Measurements from ENCODE around the gene ACTR3.

ACTR3 gene

DNA sequence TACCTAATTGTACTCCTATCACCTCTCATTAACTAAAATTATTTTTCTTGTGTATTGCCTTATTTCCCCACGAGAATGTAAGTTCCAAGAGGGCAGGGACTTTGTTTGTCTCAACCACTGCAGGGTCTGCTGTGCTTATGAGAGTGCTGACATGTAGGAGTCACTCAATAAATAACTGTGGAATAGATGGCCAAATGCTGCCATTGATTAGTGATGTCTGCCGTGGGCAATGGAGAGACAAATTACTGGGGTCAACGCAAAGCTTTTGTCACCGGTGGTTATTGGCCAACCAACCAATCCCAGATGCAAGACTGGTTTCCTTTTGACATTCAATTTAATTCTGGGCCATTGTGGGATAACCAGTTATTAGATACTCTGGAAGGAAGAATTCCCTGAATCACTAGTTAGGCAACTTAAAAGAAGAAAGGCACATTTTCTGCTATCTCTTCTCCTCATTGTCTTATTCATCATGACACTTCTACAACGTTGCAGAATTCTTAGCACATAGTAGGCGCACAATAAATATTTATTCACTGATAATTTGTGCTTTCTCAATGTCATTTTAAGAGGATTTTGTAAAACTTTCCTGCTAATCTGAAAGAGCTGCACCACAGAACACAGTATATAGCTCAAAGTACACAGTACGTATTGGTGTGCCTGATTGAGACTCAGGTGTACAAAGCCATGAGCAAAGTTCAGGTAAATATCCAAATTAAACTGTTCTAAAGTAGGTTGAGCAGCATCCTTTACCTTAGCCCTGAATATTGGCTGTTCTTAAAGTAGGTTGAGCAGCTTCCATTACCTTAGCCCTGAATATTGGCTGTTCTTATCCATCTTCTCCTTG lies 95.9 kb downstream of the ACTR3 start:
- no peak for DNase-seq (ENCODE audit: low spot score)
- no peak for TF ChIP-seq CTCF (IDR thresholded peaks at IDR 0.05)
- H3K4me3 ChIP-seq, result no peak overlapping the region

GRCh38 chr2:113986762-113987290 lies 96.9 kb downstream of the ACTR3 start:
- no peak for TF ChIP-seq CTCF (IDR thresholded peaks at IDR 0.05)
- DNase-seq (ENCODE audit: low spot score), result no peak
- Histone ChIP-seq H3K27ac (no peak overlapping the region), H3K4me3 (no peak overlapping the region)

More for the DNA sequence above, 95.9 kb downstream of the ACTR3 start:
- H3K27ac ChIP-seq, result no peak overlapping the region

GRCh38 chr2:113992090-113992489 lies 102.2 kb downstream of the ACTR3 start:
- DNase-seq (ENCODE audit: low spot score), result no peak
- no peak overlapping the region for H3K27ac ChIP-seq
- no peak for TF ChIP-seq CTCF (IDR thresholded peaks at IDR 0.05)
- H3K4me3 ChIP-seq, result no peak overlapping the region

- no peak for DNase-seq (ENCODE audit: low spot score)
- Histone ChIP-seq H3K4me3 (no peak overlapping the region), H3K27ac (no peak overlapping the region)
- TF ChIP-seq CTCF (IDR thresholded peaks at IDR 0.05), result no peak
Observed at GRCh38 chr2:113996671-113997594, 107.0 kb downstream of the ACTR3 start.

DNA sequence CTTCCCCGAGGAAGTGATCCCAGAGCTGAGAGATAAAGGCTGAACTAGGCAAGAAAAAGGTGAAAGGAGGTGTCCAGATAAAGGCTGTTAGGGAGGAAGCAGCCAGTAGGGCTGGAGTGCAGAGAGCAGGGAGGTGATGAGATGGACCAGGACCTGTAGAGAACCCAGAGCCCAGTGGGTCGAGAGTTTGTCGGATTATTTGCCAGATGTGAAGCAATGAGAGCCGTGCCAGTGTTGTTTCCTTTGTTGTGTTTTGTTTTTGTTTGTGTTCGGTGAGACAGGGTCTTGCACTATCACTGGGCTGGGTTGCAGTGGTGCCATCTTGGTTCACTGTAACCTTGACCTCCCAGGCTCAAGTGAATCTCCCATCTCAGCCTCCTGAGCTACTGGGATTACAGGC lies 111.3 kb downstream of the ACTR3 start:
- Histone ChIP-seq H3K27ac (no peak overlapping the region), H3K4me3 (no peak overlapping the region)
- TF ChIP-seq CTCF (IDR thresholded peaks at IDR 0.05), result no peak
- DNase-seq (ENCODE audit: low spot score), result no peak

DNA sequence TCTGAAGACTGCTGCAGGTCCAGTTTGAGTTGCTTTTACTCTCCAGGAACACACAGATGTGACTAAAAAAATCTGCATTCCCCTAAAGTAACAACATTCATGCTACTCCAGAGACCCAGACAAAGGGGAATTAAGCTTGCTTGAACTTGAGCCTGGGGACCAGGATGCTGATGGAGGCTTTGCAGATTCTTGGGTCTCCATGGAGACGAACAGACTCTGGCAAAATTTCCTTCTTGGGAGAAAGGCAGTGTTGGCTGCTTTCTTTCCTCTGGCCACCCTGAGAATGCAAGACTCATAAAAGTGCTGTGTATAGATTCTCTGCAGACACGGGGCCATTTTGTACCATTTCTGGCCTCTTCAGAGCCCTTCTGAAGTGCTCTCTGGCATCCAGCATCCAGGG lies 112.0 kb downstream of the ACTR3 start:
- DNase-seq (ENCODE audit: low spot score), result no peak
- no peak overlapping the region for H3K4me3 ChIP-seq
- no peak for TF ChIP-seq CTCF (IDR thresholded peaks at IDR 0.05)
- H3K27ac ChIP-seq, result no peak overlapping the region
